OCI-LY3 (cell line): ENCODE results near the gene COP1.

Source experiments
- EZH2phosphoT487 ChIP-seq: fragments of 200-600 bp; shearing (Covaris generic); IDR thresholded peaks from 2 replicates; pipeline ENCODE4 v1.6.1; 2018; ENCODE audit warnings: antibody characterized with exemption, mixed run types, low read depth
- TF ChIP-seq, protein P1 (sequence below): fragments of 200-600, 300-600 bp; sonication (generic); IDR thresholded peaks from 2 replicates; pipeline ENCODE4 v1.5.1; 2014; ENCODE audit warnings: antibody characterized with exemption, low read length, low read depth

GRCh38 chr1:175920381-175920780 is 286.7 kb downstream of the COP1 start:
- TF ChIP-seq, protein P1, sequence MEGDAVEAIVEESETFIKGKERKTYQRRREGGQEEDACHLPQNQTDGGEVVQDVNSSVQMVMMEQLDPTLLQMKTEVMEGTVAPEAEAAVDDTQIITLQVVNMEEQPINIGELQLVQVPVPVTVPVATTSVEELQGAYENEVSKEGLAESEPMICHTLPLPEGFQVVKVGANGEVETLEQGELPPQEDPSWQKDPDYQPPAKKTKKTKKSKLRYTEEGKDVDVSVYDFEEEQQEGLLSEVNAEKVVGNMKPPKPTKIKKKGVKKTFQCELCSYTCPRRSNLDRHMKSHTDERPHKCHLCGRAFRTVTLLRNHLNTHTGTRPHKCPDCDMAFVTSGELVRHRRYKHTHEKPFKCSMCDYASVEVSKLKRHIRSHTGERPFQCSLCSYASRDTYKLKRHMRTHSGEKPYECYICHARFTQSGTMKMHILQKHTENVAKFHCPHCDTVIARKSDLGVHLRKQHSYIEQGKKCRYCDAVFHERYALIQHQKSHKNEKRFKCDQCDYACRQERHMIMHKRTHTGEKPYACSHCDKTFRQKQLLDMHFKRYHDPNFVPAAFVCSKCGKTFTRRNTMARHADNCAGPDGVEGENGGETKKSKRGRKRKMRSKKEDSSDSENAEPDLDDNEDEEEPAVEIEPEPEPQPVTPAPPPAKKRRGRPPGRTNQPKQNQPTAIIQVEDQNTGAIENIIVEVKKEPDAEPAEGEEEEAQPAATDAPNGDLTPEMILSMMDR: no peak
- TF ChIP-seq EZH2phosphoT487: no peak
